GM18907 (cell line): Measurements from ENCODE around the gene KIF3B.
"Not testable (repeated sequence)": the region's sequence is repeated elsewhere in the genome, so short reads cannot be mapped to it uniquely, and the experiment has no call there.

Experiments used
- ATAC-seq: cut with Tn5 transposase; IDR thresholded peaks from one replicate; pipeline ENCODE4 v1.9.1; 2021; ENCODE audit warnings: mild to moderate bottlenecking, moderate library complexity; ENCODE audit not compliant: unreplicated experiment

The KIF3B gene

DNA sequence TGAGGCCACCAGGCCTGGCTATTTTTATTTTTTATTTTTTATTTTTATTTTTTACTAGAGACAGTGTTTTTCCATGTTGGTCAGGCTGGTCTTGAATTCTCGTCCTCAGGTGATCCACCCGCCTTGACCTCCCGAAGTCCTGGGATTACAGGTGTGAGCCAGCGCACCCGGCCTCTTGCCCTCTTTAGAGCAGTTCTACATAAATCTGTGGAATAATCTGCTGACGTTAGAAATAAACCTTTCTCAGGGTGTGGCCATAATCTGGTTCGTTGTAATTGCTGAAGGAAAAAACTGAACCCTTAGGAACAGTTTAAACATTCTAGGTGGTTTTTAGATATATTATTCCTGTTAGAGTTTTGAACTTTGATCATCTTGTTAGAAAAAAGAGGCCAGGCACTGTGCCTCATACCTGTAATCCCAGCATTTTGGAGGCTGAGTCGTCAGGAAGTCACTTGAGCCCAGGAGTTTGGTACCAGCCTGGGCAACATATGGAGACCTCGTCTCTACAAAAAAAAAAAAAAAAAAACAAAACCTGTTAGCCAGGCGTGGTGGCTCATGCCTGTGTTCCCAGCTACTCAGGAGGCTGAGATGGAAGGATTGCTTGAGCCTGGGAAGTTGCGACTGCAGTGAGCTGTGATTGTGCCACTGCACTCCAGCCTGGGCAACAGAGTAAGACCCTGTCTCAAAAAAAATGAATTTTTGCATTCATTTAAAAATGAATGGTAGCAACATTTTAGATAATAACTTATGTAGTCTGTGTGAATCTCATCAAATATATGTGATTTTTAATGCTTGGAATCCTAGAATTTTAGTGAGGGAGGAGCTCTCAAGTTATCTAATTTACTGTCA lies 104.9 kb downstream of the KIF3B start:
- ATAC-seq = no peak

DNA sequence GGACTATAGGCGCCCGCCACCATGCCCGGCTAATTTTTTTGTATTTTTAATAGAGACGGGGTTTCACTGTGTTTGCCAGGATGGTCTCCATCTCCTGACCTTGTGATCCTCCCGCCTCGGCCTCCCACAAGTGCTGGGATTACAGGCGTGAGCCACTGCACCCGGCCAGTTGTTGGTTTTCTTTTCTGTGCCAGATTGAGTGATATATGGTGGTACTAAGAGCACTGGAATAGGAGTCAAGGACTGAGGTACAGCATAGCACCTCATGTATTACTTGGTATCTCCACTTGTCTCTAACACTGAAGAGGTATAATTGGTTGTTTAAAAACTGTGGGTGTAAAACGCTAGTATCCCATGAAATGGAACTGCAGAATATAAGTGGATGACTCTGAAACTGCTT lies 106.0 kb downstream of the KIF3B start:
- not testable (repeated sequence) for ATAC-seq
